ENCODE measurements around the gene CHST15.

DNA sequence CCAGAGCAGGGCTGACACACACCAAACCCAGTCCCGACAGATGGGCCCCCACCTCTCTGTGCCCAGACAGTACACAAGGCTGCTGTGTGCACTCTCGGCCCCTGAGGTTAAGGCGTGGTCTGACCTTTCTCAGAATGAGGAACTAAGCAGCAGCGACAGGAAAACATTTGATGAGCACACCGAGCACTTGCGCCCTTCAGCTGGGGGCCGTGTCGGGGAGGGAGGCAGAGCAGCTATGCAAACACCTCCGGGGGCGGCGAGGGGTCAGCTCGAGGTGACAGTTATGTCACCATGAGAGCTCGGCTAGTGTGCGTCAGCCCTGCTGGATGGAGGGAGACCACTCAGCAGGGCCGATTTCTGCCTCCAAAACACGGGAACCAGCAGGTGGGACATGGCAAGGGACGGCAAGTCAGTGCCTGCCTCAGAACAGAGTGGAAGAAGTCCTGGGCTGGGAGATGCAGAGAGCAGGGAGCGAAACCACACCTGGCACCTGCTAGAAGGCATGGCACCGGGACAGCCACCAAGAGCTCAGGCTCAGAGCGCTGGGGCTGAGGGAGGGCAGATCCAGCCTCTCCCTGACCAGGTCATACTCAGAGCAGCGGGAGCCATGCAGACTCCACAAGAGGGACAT is 57.4 kb downstream of the CHST15 start:
- peak in 1 of 4 donors; percentile 26 for TF ChIP-seq POLR2A (IDR thresholded peaks at IDR 0.05)
- TF ChIP-seq, protein P1, sequence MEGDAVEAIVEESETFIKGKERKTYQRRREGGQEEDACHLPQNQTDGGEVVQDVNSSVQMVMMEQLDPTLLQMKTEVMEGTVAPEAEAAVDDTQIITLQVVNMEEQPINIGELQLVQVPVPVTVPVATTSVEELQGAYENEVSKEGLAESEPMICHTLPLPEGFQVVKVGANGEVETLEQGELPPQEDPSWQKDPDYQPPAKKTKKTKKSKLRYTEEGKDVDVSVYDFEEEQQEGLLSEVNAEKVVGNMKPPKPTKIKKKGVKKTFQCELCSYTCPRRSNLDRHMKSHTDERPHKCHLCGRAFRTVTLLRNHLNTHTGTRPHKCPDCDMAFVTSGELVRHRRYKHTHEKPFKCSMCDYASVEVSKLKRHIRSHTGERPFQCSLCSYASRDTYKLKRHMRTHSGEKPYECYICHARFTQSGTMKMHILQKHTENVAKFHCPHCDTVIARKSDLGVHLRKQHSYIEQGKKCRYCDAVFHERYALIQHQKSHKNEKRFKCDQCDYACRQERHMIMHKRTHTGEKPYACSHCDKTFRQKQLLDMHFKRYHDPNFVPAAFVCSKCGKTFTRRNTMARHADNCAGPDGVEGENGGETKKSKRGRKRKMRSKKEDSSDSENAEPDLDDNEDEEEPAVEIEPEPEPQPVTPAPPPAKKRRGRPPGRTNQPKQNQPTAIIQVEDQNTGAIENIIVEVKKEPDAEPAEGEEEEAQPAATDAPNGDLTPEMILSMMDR (IDR thresholded peaks at IDR 0.05), result no peak
